SK-N-SH (cell line): ENCODE data around the gene PPP1R16B. TPM values are rescaled to one million over a fixed set of nuclear protein-coding genes. Genes with fewer than 3 reads are reported as not detected.
"Not testable (repeated sequence)": the region's sequence is repeated elsewhere in the genome, so short reads cannot be mapped to it uniquely, and the experiment has no call there.

ENCODE experiments used
- CTCF ChIA-PET: fragments of 300-600, 350-600 bp; formaldehyde crosslinking; extraction: SDS; loops from one replicate; lab custom pipeline; 2021; lab: Yijun Ruan, JAX
- POLR2A ChIA-PET: fragments of 350-600 bp; sonication (Branson Sonifier 250); formaldehyde crosslinking; extraction: SDS; loops from one replicate; lab custom pipeline; 2020; ENCODE audit warnings: antibody characterized with exemption, inconsistent platforms; lab: Yijun Ruan, JAX
- DNase-seq: peaks from one replicate; pipeline ENCODE4 v3.0.0; 2012
- H2AFZ ChIP-seq: fragments of 200-600 bp; sonication (generic); 2 replicates; pipeline ENCODE4 v1.8.1; 2016; ENCODE audit warnings: antibody characterized with exemption, mild to moderate bottlenecking, low read depth
- H3F3A ChIP-seq: fragments of 200-600 bp; sonication (generic); replicated peaks from 2 replicates; pipeline ENCODE3; 2016; ENCODE audit warnings: antibody characterized with exemption, mild to moderate bottlenecking; ENCODE audit not compliant: insufficient read depth
- H3K27ac ChIP-seq, 2 experiments: fragments of 200-500 bp in 1 of 2; fragments of 200-600 bp in 1 of 2; sonication (Bioruptor generic) in 1 of 2; sonication (generic), shearing (Covaris generic) in 1 of 2; 2 replicates each; pipeline versions ENCODE4 v1.5.1 to v1.6.1; 2014 to 2016; ENCODE audit warnings: low read depth in 2 of 2, inconsistent platforms in 1 of 2, low read length in 1 of 2, mild to moderate bottlenecking in 1 of 2, mixed read lengths in 1 of 2
- H3K27me3 ChIP-seq: fragments of 200-600 bp; sonication (generic), shearing (Covaris generic); 2 replicates; pipeline ENCODE4 v1.6.1; 2016; ENCODE audit warnings: mixed run types; ENCODE audit not compliant: insufficient read depth
- H3K36me3 ChIP-seq, 2 experiments: fragments of 200-500 bp in 1 of 2; fragments of 200-600 bp in 1 of 2; sonication (Bioruptor generic) in 1 of 2; sonication (generic) in 1 of 2; replicated peaks in 1 of 2; 2 replicates each; pipeline versions ENCODE3 to v1.5.1; 2014 to 2016; ENCODE audit warnings: low read length in 1 of 2, mild to moderate bottlenecking in 1 of 2; ENCODE audit not compliant: insufficient read depth in 2 of 2, control insufficient read depth in 1 of 2
- H3K4me1 ChIP-seq, 2 experiments: fragments of 200-500 bp in 1 of 2; fragments of 200-600 bp in 1 of 2; sonication (Bioruptor generic) in 1 of 2; sonication (generic), shearing (Covaris generic) in 1 of 2; 2 replicates each; pipeline versions ENCODE4 v1.5.1 to v1.6.1; 2014 to 2016; ENCODE audit warnings: low read depth in 1 of 2, low read length in 1 of 2, mixed run types in 1 of 2; ENCODE audit not compliant: insufficient read depth in 2 of 2, control insufficient read depth in 1 of 2
- H3K4me2 ChIP-seq: fragments of 200-600 bp; sonication (generic), shearing (Covaris generic); 2 replicates; pipeline ENCODE4 v1.6.1; 2017; ENCODE audit warnings: mixed run types
- H3K4me3 ChIP-seq, 2 experiments: fragments of 200-500 bp in 1 of 2; fragments of 200-600 bp in 1 of 2; sonication (Bioruptor generic) in 1 of 2; sonication (generic), shearing (Covaris generic) in 1 of 2; 2 replicates each; pipeline versions ENCODE4 v1.5.1 to v1.8.1; 2014 to 2016; ENCODE audit warnings: low read depth in 2 of 2, inconsistent platforms in 1 of 2, low read length in 1 of 2, mild to moderate bottlenecking in 1 of 2, mixed read lengths in 1 of 2, moderate library complexity in 1 of 2
- H3K79me2 ChIP-seq: fragments of 200-600 bp; sonication (generic); 2 replicates; pipeline ENCODE4 v1.8.1; 2017; ENCODE audit warnings: mild to moderate bottlenecking; ENCODE audit not compliant: insufficient read depth
- H3K9ac ChIP-seq: fragments of 200-600 bp; sonication (generic); 2 replicates; pipeline ENCODE4 v1.6.1; 2017; ENCODE audit warnings: mixed run types
- H3K9me2 ChIP-seq: fragments of 200-600 bp; sonication (generic); 2 replicates; pipeline ENCODE4 v1.6.1; 2017; ENCODE audit warnings: mixed run types
- H3K9me3 ChIP-seq: fragments of 200-600 bp; sonication (generic); 2 replicates; pipeline ENCODE4 v1.6.1; 2017; ENCODE audit warnings: mixed run types, mild to moderate bottlenecking, moderate library complexity
- H4K20me1 ChIP-seq: fragments of 200-600 bp; sonication (generic); 2 replicates; pipeline ENCODE4 v1.6.1; 2017; ENCODE audit warnings: mild to moderate bottlenecking, mixed run types; ENCODE audit not compliant: insufficient read depth
- FOXJ3 ChIP-seq: sonication (generic); formaldehyde crosslinking; IDR thresholded peaks from 2 replicates; pipeline ENCODE4 v1.5.1; 2020; ENCODE audit warnings: mild to moderate bottlenecking, missing genetic modification reagents
- FOXM1 ChIP-seq: IDR thresholded peaks from 2 replicates; pipeline ENCODE4 v1.4.0; 2012; ENCODE audit warnings: low read depth, mild to moderate bottlenecking
- GABPA ChIP-seq: IDR thresholded peaks from 2 replicates; pipeline ENCODE4 v1.4.0; 2012; ENCODE audit warnings: low read depth, mild to moderate bottlenecking
- JUND ChIP-seq: IDR thresholded peaks from 2 replicates; pipeline ENCODE4 v1.4.0; 2012
- MXI1 ChIP-seq: IDR thresholded peaks from 2 replicates; pipeline ENCODE4 v1.6.1; 2012; ENCODE audit warnings: mild to moderate bottlenecking, low read depth, low read length, improper control_type of control experiment
- RAD21 ChIP-seq: IDR thresholded peaks from 2 replicates; pipeline ENCODE4 v1.6.1; 2012; ENCODE audit warnings: mild to moderate bottlenecking, low read length
- RFX5 ChIP-seq: IDR thresholded peaks from 2 replicates; pipeline ENCODE4 v1.6.1; 2012; ENCODE audit warnings: mild to moderate bottlenecking, improper control_type of control experiment, low read length
- TAF1 ChIP-seq: IDR thresholded peaks from 2 replicates; pipeline ENCODE4 v1.6.1; 2012; ENCODE audit warnings: low read depth, mild to moderate bottlenecking, low read length, moderate library complexity, borderline replicate concordance
- TCF12 ChIP-seq: IDR thresholded peaks from 2 replicates; pipeline ENCODE4 v1.4.0; 2012
- ZBTB33 ChIP-seq: IDR thresholded peaks from 2 replicates; pipeline ENCODE4 v1.4.0; 2012; ENCODE audit warnings: low read depth, borderline replicate concordance
- WGBS: methylation state at CpG from one replicate; pipeline ENCODE4 v1.1.6; 2017; ENCODE audit warnings: low lambda C conversion rate; 5-methylcytosine and 5-hydroxymethylcytosine counted together
- polyA plus RNA-seq, 3 experiments: library from polyadenylated mRNA; depleted of rRNA; stranded (reverse); fragments of >200 nt; gene quantifications; 2 replicates each; pipeline ENCODE4 v1.2.3, GENCODE V29; 2012

The PPP1R16B gene
- polyA plus RNA-seq, 1 of the 3 experiments (the other 2 are of a cell fraction) = 0.28 TPM

- CTCF ChIA-PET = interaction anchor here (1.2 kb wide), 1 partner anchor 91 kb away, joined by 4 read pairs; no protein-coding TSS in a partner anchor
These were observed 152.5 kb downstream of the PPP1R16B start for GRCh38 chr20:38957915-38958485.

GRCh38 chr20:38960187-38960687 lies 154.7 kb downstream of the PPP1R16B start:
- 92% methylated on average over 9 of the region's 9 CpGs for WGBS
- Histone ChIP-seq H3K79me2 (peaks cover 30% of the 10 kb centered on the region), H3F3A (peaks cover 13% of the 10 kb centered on the region)
- H3K4me2 ChIP-seq, H3K36me3 ChIP-seq, H3K4me1 ChIP-seq, CTCF ChIA-PET, H3K27me3 ChIP-seq, H3K9me2 ChIP-seq, DNase-seq, POLR2A ChIA-PET, H3K9ac ChIP-seq, H3K4me3 ChIP-seq, H2AFZ ChIP-seq, H3K27ac ChIP-seq, H3K9me3 ChIP-seq, H4K20me1 ChIP-seq: not testable (repeated sequence)

More at GRCh38 chr20:38957915-38958485, 152.5 kb downstream of the PPP1R16B start:
- WGBS = 88% methylated on average over 8 of the region's 8 CpGs
- peaks cover 0 to 9% of the 10 kb centered on the region in 2 experiments for H3K36me3 ChIP-seq
- DNase-seq = no peak
- POLR2A ChIA-PET = no interaction called here
- H3K4me1 ChIP-seq = peaks cover under 1 to 6% of the 10 kb centered on the region in 2 experiments; a peak in 3 of 4 replicates
- H2AFZ ChIP-seq = no peak overlapping the region
- no peak overlapping the region for H3K4me3 ChIP-seq
- H3K9me3 ChIP-seq = no peaks in the 10 kb centered on the region
- H3K4me2 ChIP-seq = no peak overlapping the region
- peaks cover 7% of the 10 kb centered on the region for H3K79me2 ChIP-seq
- no peak overlapping the region for H3K9ac ChIP-seq
- TF ChIP-seq RAD21 (no peak), TAF1 (no peak), GABPA (no peak), TCF12 (no peak), ZBTB33 (no peak), RFX5 (no peak), FOXM1 (no peak), FOXJ3 (CRISPR knock-in tag) (no peak), MXI1 (no peak), JUND (no peak)
- no peak overlapping the region for H3K27ac ChIP-seq
- H3K27me3 ChIP-seq = no peaks in the 10 kb centered on the region
- peaks cover 13% of the 10 kb centered on the region for H3F3A ChIP-seq
- H4K20me1 ChIP-seq = no peaks in the 10 kb centered on the region
- no peaks in the 10 kb centered on the region for H3K9me2 ChIP-seq
